OCI-LY7 (cell line): ENCODE results near the gene RGS17.

ENCODE experiments used
- EZH2phosphoT487 ChIP-seq: fragments of 200-600 bp; sonication (generic); IDR thresholded peaks from 2 replicates; pipeline ENCODE4 v1.6.1; 2018; ENCODE audit warnings: low read depth, borderline replicate concordance, mild to moderate bottlenecking, mixed run types, antibody characterized with exemption, low read length, moderate library complexity, mixed read lengths
- TF ChIP-seq, protein P1 (sequence below): fragments of 200-600 bp; sonication (generic); conservative IDR thresholded peaks from 2 replicates; pipeline ENCODE4 v1.5.1; 2014; ENCODE audit warnings: mild to moderate bottlenecking, antibody characterized with exemption, low read length, moderate library complexity, mixed read lengths

DNA sequence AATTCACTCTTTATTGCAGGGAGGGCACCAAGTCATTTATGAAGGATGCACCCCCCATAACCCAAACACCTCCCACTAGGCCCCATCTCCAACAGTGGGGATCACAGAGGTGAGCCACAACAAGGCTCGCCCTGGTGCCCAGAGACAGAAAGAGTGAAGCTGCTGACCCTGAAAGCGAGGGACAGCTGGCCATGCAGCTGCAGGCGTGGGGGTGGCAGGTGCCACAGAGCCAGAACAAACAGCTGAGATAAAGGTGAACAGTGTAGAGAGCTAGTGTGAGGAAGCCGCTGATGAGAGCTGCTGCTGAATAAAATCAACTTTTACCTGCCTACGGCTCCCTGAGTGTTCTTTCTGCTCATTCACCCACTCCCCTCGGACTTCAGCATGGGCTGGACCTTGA is 18.8 kb upstream of the RGS17 start:
- TF ChIP-seq, protein P1, sequence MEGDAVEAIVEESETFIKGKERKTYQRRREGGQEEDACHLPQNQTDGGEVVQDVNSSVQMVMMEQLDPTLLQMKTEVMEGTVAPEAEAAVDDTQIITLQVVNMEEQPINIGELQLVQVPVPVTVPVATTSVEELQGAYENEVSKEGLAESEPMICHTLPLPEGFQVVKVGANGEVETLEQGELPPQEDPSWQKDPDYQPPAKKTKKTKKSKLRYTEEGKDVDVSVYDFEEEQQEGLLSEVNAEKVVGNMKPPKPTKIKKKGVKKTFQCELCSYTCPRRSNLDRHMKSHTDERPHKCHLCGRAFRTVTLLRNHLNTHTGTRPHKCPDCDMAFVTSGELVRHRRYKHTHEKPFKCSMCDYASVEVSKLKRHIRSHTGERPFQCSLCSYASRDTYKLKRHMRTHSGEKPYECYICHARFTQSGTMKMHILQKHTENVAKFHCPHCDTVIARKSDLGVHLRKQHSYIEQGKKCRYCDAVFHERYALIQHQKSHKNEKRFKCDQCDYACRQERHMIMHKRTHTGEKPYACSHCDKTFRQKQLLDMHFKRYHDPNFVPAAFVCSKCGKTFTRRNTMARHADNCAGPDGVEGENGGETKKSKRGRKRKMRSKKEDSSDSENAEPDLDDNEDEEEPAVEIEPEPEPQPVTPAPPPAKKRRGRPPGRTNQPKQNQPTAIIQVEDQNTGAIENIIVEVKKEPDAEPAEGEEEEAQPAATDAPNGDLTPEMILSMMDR: no peak
- TF ChIP-seq EZH2phosphoT487: no peak
